WTC11 (cell line): Measurements from ENCODE around the gene HBM.
"Not testable (repeated sequence)": the region's sequence is repeated elsewhere in the genome, so short reads cannot be mapped to it uniquely, and the experiment has no call there.

Experiments used
- CTCF ChIP-seq: fragments of 200-600 bp; IDR thresholded peaks from 2 replicates; pipeline ENCODE4 v1.8.0; 2022; ENCODE audit warnings: antibody characterized with exemption
- FOXJ3 ChIP-seq: sonication (generic); formaldehyde crosslinking; IDR thresholded peaks from 2 replicates; pipeline ENCODE4 v1.9.0; 2021; ENCODE audit warnings: missing genetic modification reagents, mild to moderate bottlenecking, borderline replicate concordance
- FOXK1 ChIP-seq: sonication (generic); formaldehyde crosslinking; IDR thresholded peaks from 2 replicates; pipeline ENCODE4 v1.8.0; 2022; ENCODE audit warnings: mild to moderate bottlenecking, moderate library complexity, missing genetic modification reagents
- HMGXB4 ChIP-seq: sonication (generic); formaldehyde crosslinking; IDR thresholded peaks from 2 replicates; pipeline ENCODE4 v1.8.1; 2023; ENCODE audit warnings: mild to moderate bottlenecking, moderate library complexity, missing genetic modification reagents
- MAX ChIP-seq: sonication (generic); formaldehyde crosslinking; IDR thresholded peaks from 2 replicates; pipeline ENCODE4 v1.8.0; 2022; ENCODE audit warnings: mild to moderate bottlenecking, missing genetic modification reagents
- RELA ChIP-seq: sonication (generic); formaldehyde crosslinking; IDR thresholded peaks from 2 replicates; pipeline ENCODE4 v1.8.1; 2022; ENCODE audit warnings: missing genetic modification reagents, mild to moderate bottlenecking, borderline replicate concordance
- ZBTB43 ChIP-seq: sonication (generic); formaldehyde crosslinking; IDR thresholded peaks from 2 replicates; pipeline ENCODE4 v1.8.1; 2023; ENCODE audit warnings: mild to moderate bottlenecking, missing genetic modification reagents
- ZNF263 ChIP-seq: sonication (generic); formaldehyde crosslinking; IDR thresholded peaks from 2 replicates; pipeline ENCODE4 v1.8.1; 2022; ENCODE audit warnings: low read depth, mild to moderate bottlenecking, moderate library complexity, missing genetic modification reagents
- ZNF396 ChIP-seq: fragments of 250-450 bp; sonication (Bioruptor Pico); IDR thresholded peaks from 2 replicates; pipeline ENCODE4 v1.8.0; 2021; ENCODE audit warnings: mild to moderate bottlenecking, moderate library complexity, borderline replicate concordance

GRCh38 chr16:173928-174769 is 8.4 kb downstream of the HBM start:
- TF ChIP-seq CTCF; ZBTB43; HMGXB4; RELA (CRISPR knock-in tag); FOXK1; FOXJ3; ZNF396 (CRISPR knock-in tag); ZNF263 (CRISPR knock-in tag); MAX: not testable (repeated sequence)
